CD14-positive monocyte (primary cell): ENCODE data around the gene C17orf113. TPM values are rescaled to one million over a fixed set of nuclear protein-coding genes. Genes with fewer than 3 reads are reported as not detected.

ENCODE experiments used
- DNase-seq, 3 donors: peaks; one replicate each; pipeline ENCODE4 v3.0.0-alpha.2; 2011 to 2022
- H2AFZ ChIP-seq: 2 replicates; pipeline ENCODE4 v1.6.0; 2012; ENCODE audit warnings: mild to moderate bottlenecking, low read depth, low read length, inconsistent platforms; ENCODE audit not compliant: insufficient read depth, poor library complexity, severe bottlenecking
- H3K27ac ChIP-seq, 2 donors: 1 replicate in 1 of 2; 2 replicates in 1 of 2; pipeline ENCODE4 v1.5.1; 2012 to 2013; ENCODE audit warnings: low read length in 2 of 2, control low read depth in 1 of 2, inconsistent platforms in 1 of 2, low read depth in 1 of 2, mild to moderate bottlenecking in 1 of 2
- H3K27me3 ChIP-seq, 2 donors: one replicate each; pipeline versions ENCODE4 v1.6.0 to v1.6.1; 2011 to 2013; ENCODE audit warnings: low read length in 2 of 2; ENCODE audit not compliant: control insufficient read depth in 2 of 2, insufficient read depth in 2 of 2
- H3K36me3 ChIP-seq, 2 donors: replicated peaks in 1 of 2; 1 replicate in 1 of 2; 2 replicates in 1 of 2; pipeline versions ENCODE4 v1.5.1 to v1.6.1; 2012 to 2013; ENCODE audit warnings: low read length in 2 of 2, control low read depth in 1 of 2, inconsistent platforms in 1 of 2, mild to moderate bottlenecking in 1 of 2; ENCODE audit not compliant: insufficient read depth in 2 of 2, control insufficient read depth in 1 of 2
- H3K4me1 ChIP-seq, 2 donors: 1 replicate in 1 of 2; 2 replicates in 1 of 2; pipeline versions ENCODE4 v1.5.1 to v1.6.1; 2012 to 2013; ENCODE audit warnings: low read length in 2 of 2, control low read depth in 1 of 2, inconsistent platforms in 1 of 2, mild to moderate bottlenecking in 1 of 2, moderate library complexity in 1 of 2; ENCODE audit not compliant: insufficient read depth in 2 of 2, control insufficient read depth in 1 of 2
- H3K4me2 ChIP-seq: replicated peaks from 2 replicates; pipeline ENCODE3; 2012; ENCODE audit warnings: low read length, moderate library complexity, mild to moderate bottlenecking; ENCODE audit not compliant: poor library complexity, severe bottlenecking; ENCODE audit errors: extremely low read depth
- H3K4me3 ChIP-seq, 3 experiments: fragments of 200-600 bp in 1 of 3; sonication (generic) in 1 of 3; replicated peaks in 1 of 3; 1 replicate in 2 of 3; 2 replicates in 1 of 3; pipeline ENCODE4 v1.5.1; 2011 to 2013; ENCODE audit warnings: low read length in 3 of 3, mild to moderate bottlenecking in 3 of 3, control low read depth in 2 of 3, low read depth in 2 of 3, inconsistent platforms in 1 of 3, moderate library complexity in 1 of 3
- H3K79me2 ChIP-seq: 2 replicates; pipeline ENCODE4 v1.6.0; 2012; ENCODE audit warnings: mild to moderate bottlenecking, control low read depth, inconsistent platforms, low read length, moderate library complexity; ENCODE audit not compliant: insufficient read depth
- H3K9ac ChIP-seq: 2 replicates; pipeline ENCODE4 v1.6.0; 2017; ENCODE audit warnings: low read length, mild to moderate bottlenecking; ENCODE audit not compliant: insufficient read depth, poor library complexity, severe bottlenecking
- H3K9me3 ChIP-seq, 2 donors: replicated peaks in 1 of 2; 1 replicate in 1 of 2; 2 replicates in 1 of 2; pipeline versions ENCODE4 v1.5.1 to v1.6.1; 2012 to 2013; ENCODE audit warnings: low read length in 2 of 2, control low read depth in 1 of 2; ENCODE audit not compliant: control insufficient read depth in 1 of 2, insufficient read depth in 1 of 2
- H4K20me1 ChIP-seq: 2 replicates; pipeline ENCODE4 v1.6.0; 2012; ENCODE audit warnings: mild to moderate bottlenecking, low read length, control low read depth, moderate library complexity; ENCODE audit not compliant: insufficient read depth
- H3K27ac Mint-ChIP-seq, 7 donors: one replicate each; pipeline ENCODE4 v1.8.0; 2020; ENCODE audit warnings: mild to moderate bottlenecking in 7 of 7, mixed read lengths in 7 of 7, moderate library complexity in 6 of 7, inconsistent platforms in 2 of 7
- H3K27me3 Mint-ChIP-seq, 3 donors: one replicate each; pipeline ENCODE4 v1.8.0; 2021 to 2022; ENCODE audit warnings: low read depth in 3 of 3, mild to moderate bottlenecking in 3 of 3, mixed read lengths in 3 of 3, moderate library complexity in 3 of 3, inconsistent platforms in 1 of 3
- H3K36me3 Mint-ChIP-seq, 2 donors: one replicate each; pipeline ENCODE4 v1.8.0; 2020; ENCODE audit warnings: mixed read lengths in 2 of 2, inconsistent platforms in 1 of 2, mild to moderate bottlenecking in 1 of 2
- H3K4me1 Mint-ChIP-seq: one replicate; pipeline ENCODE4 v1.8.0; 2020; ENCODE audit warnings: mild to moderate bottlenecking, mixed read lengths
- H3K4me3 Mint-ChIP-seq, 2 donors: one replicate each; pipeline ENCODE4 v1.8.0; 2020; ENCODE audit warnings: mild to moderate bottlenecking in 2 of 2, mixed read lengths in 2 of 2, moderate library complexity in 1 of 2
- H3K9me3 Mint-ChIP-seq, 7 donors: one replicate each; pipeline ENCODE4 v1.8.0; 2020 to 2022; ENCODE audit warnings: mixed read lengths in 7 of 7, mild to moderate bottlenecking in 6 of 7, moderate library complexity in 6 of 7, inconsistent platforms in 2 of 7
- CTCF ChIP-seq: fragments of 200-600 bp; IDR thresholded peaks from one replicate; pipeline ENCODE4 v1.8.0; 2022; ENCODE audit warnings: antibody characterized with exemption, mild to moderate bottlenecking
- WGBS: methylation state at CpG from one replicate; pipeline ENCODE4 v1.1.5; 2013; ENCODE audit warnings: missing lambda C conversion rate; ENCODE audit not compliant: insufficient coverage; 5-methylcytosine and 5-hydroxymethylcytosine counted together
- intact Hi-C, 2 donors: fragments of 100-400 bp; cut with micrococcal nuclease; formaldehyde crosslinking; loops; one replicate each; pipeline versions ENCODE4 v1.15.0 to v1.15.1; 2023
- polyA plus RNA-seq, 3 donors: library from polyadenylated mRNA; depleted of rRNA in 1 of 3; unstranded in 2 of 3; stranded (reverse) in 1 of 3; fragments of 300-500 nt in 2 of 3; fragments of >200 nt in 1 of 3; fragmentation: Illumina TruSeq in 2 of 3; gene quantifications; 1 replicate in 2 of 3; 2 replicates in 1 of 3; pipeline ENCODE4 v1.2.3, GENCODE V29; 2012 to 2021

Gene C17orf113
- polyA plus RNA-seq, 3 donors, result 0.20 to 0.52 (median 0.28) TPM

- H3K36me3 ChIP-seq, result peaks cover 0 to under 1% of the 10 kb centered on the region in 2 donors
- H4K20me1 ChIP-seq, result no peaks in the 10 kb centered on the region
- peak within 1 kb of the TSS in 1 of 3 experiments; percentile 43 for H3K4me3 ChIP-seq
- no peaks in the 10 kb centered on the region for H3K9me3 ChIP-seq
- H3K27ac Mint-ChIP-seq, result peak within 1 kb of the TSS in 2 of 7 donors; percentile 31 to 41
- DNase-seq, result no peak
- no peak within 1 kb of the TSS for H3K27ac ChIP-seq
- TF ChIP-seq CTCF, result no peak
- 15% methylated on average over 31 of the region's 52 CpGs for WGBS
- peaks cover 13 to 24% of the 10 kb centered on the region in 2 donors for H3K27me3 ChIP-seq
- H3K4me3 Mint-ChIP-seq, result peak within 1 kb of the TSS; percentile 12 to 78
- peaks cover 24 to 28% (median 25%) of the 10 kb centered on the region in 3 donors for H3K27me3 Mint-ChIP-seq
- peaks cover 5 to 6% of the 10 kb centered on the region in 2 donors for H3K36me3 Mint-ChIP-seq
- no peaks in the 10 kb centered on the region for H3K9me3 Mint-ChIP-seq
- intact Hi-C loops, result no loop called here
- H2AFZ ChIP-seq, result peak within 1 kb of the TSS; percentile 65
- H3K4me1 Mint-ChIP-seq, result peaks cover 14% of the 10 kb centered on the region
- H3K4me2 ChIP-seq, result peak within 1 kb of the TSS; percentile 60
- H3K79me2 ChIP-seq, result no peaks in the 10 kb centered on the region
- peak within 1 kb of the TSS; percentile 8 for H3K9ac ChIP-seq
- peaks cover 6 to 7% of the 10 kb centered on the region in 2 donors for H3K4me1 ChIP-seq
These were observed 47.6 kb upstream of the C17orf113 start, which contains the start of gene ZNF385C for GRCh38 chr17:42097691-42098631. ZNF385C (minus strand) TSS chr17:42098473; CDS start chr17:42063056, 35,417 bp downstream.

- Mint-ChIP-seq H3K27ac (no peak overlapping the region), H3K9me3 (no peaks in the 10 kb centered on the region), H3K4me3 (peak overlapping the region in 1 of 2 donors; percentile 46), H3K27me3 (peaks cover 22 to 30% (median 25%) of the 10 kb centered on the region in 3 donors), H3K36me3 (no peaks in the 10 kb centered on the region), H3K4me1 (peaks cover 10% of the 10 kb centered on the region)
- H3K27me3 ChIP-seq, result peaks cover 13 to 24% of the 10 kb centered on the region in 2 donors
- no peak overlapping the region for H3K4me2 ChIP-seq
- H3K9ac ChIP-seq, result no peak overlapping the region
- intact Hi-C loops, result no loop called here
- H4K20me1 ChIP-seq, result no peaks in the 10 kb centered on the region
- no peak overlapping the region for H3K27ac ChIP-seq
- DNase-seq, result no peak
- H3K36me3 ChIP-seq, result no peaks in the 10 kb centered on the region
- 93% methylated on average over 2 of the region's 8 CpGs for WGBS
- H3K9me3 ChIP-seq, result no peaks in the 10 kb centered on the region
- H2AFZ ChIP-seq, result no peak overlapping the region
- TF ChIP-seq CTCF, result no peak
- peaks cover 6 to 7% of the 10 kb centered on the region in 2 donors for H3K4me1 ChIP-seq
- no peak overlapping the region for H3K4me3 ChIP-seq
- H3K79me2 ChIP-seq, result no peaks in the 10 kb centered on the region
These were observed 46.1 kb upstream of the C17orf113 start for GRCh38 chr17:42096360-42097111.
